Measurements from ENCODE around the gene ZNF471. TPM values are rescaled to one million over a fixed set of nuclear protein-coding genes. Genes with fewer than 3 reads are reported as not detected.

The ZNF471 gene
- total and polyA plus RNA-seq, 2 experiments from 2014 or later, result 0.63 to 1.1 TPM

- TF ChIP-seq ZNF462 (CRISPR knock-in tag; IDR thresholded peaks at IDR 0.05) (no peak), ZNF114 (CRISPR knock-in tag; IDR thresholded peaks at IDR 0.05) (no peak), CTCF (conservative IDR thresholded peaks at IDR 0.05; ENCODE audit: low read depth in 2 of 2) (no peak), JUNB (IDR thresholded peaks at IDR 0.05; ENCODE audit: unreplicated experiment) (no peak), EZH2 (IDR thresholded peaks at IDR 0.05; ENCODE audit: low read depth, unreplicated experiment) (no peak), ETS1 (IDR thresholded peaks at IDR 0.05) (no peak), POLR2AphosphoS5 (IDR thresholded peaks at IDR 0.05; ENCODE audit: low read depth) (no peak)
Observed at GRCh38 chr19:56554272-56554869, 46.7 kb downstream of the ZNF471 start (continued).

All from GM23338 (cell line).